HEK293T (cell line): ENCODE measurements around the gene SLC20A1.

Experiments used
- FOXA1 ChIP-seq: fragments of 450-650 bp; IDR thresholded peaks from 2 replicates; pipeline ENCODE4 v1.6.1; 2016; ENCODE audit warnings: mild to moderate bottlenecking
- NFRKB ChIP-seq: fragments of 450-650 bp; IDR thresholded peaks from 2 replicates; pipeline ENCODE4 v1.6.1; 2016; ENCODE audit warnings: mild to moderate bottlenecking, moderate library complexity
- SP1 ChIP-seq: fragments of 450-650 bp; IDR thresholded peaks from 2 replicates; pipeline ENCODE4 v1.6.1; 2017
- SUZ12 ChIP-seq: fragments of 450-650 bp; IDR thresholded peaks from 2 replicates; pipeline ENCODE4 v1.6.1; 2016; ENCODE audit warnings: mild to moderate bottlenecking

GRCh38 chr2:112630268-112630667 is 15.5 kb upstream of the SLC20A1 start:
- TF ChIP-seq NFRKB (no peak), SP1 (no peak), SUZ12 (no peak), FOXA1 (no peak)
